ENCODE data around the gene CTNNA1.

DNA sequence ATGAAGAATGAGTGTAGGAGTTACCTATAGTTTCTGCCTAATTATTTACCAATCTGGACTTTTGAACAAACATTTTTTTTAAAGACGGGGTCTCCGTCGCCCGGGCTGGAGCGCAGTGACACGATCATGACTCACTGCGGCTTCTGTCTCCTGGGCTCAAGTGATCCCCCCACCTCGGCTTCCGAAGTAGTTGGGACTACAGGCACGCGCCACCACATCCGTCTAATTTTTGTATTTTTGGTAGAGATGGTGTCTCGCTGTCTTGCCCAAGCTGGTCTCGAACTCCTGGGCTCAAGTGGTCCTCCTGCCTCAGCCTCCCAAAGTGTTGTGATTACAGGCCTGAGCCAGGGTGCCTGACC, 1.5 kb downstream of the CTNNA1 start:
- TF ChIP-seq, protein P1, sequence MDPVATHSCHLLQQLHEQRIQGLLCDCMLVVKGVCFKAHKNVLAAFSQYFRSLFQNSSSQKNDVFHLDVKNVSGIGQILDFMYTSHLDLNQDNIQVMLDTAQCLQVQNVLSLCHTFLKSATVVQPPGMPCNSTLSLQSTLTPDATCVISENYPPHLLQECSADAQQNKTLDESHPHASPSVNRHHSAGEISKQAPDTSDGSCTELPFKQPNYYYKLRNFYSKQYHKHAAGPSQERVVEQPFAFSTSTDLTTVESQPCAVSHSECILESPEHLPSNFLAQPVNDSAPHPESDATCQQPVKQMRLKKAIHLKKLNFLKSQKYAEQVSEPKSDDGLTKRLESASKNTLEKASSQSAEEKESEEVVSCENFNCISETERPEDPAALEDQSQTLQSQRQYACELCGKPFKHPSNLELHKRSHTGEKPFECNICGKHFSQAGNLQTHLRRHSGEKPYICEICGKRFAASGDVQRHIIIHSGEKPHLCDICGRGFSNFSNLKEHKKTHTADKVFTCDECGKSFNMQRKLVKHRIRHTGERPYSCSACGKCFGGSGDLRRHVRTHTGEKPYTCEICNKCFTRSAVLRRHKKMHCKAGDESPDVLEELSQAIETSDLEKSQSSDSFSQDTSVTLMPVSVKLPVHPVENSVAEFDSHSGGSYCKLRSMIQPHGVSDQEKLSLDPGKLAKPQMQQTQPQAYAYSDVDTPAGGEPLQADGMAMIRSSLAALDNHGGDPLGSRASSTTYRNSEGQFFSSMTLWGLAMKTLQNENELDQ (tag by site-specific recombination; IDR thresholded peaks at IDR 0.05; ENCODE audit: low read depth), result no peak
- TF ChIP-seq ZNF146 (tag by site-specific recombination; IDR thresholded peaks at IDR 0.05), result no peak
- no peak for TF ChIP-seq MYNN (tag by site-specific recombination; IDR thresholded peaks at IDR 0.05; ENCODE audit: borderline replicate concordance)
- TF ChIP-seq, protein P2, sequence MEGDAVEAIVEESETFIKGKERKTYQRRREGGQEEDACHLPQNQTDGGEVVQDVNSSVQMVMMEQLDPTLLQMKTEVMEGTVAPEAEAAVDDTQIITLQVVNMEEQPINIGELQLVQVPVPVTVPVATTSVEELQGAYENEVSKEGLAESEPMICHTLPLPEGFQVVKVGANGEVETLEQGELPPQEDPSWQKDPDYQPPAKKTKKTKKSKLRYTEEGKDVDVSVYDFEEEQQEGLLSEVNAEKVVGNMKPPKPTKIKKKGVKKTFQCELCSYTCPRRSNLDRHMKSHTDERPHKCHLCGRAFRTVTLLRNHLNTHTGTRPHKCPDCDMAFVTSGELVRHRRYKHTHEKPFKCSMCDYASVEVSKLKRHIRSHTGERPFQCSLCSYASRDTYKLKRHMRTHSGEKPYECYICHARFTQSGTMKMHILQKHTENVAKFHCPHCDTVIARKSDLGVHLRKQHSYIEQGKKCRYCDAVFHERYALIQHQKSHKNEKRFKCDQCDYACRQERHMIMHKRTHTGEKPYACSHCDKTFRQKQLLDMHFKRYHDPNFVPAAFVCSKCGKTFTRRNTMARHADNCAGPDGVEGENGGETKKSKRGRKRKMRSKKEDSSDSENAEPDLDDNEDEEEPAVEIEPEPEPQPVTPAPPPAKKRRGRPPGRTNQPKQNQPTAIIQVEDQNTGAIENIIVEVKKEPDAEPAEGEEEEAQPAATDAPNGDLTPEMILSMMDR (tag by site-specific recombination; IDR thresholded peaks at IDR 0.05), result no peak

Data from HEK293 (cell line).